AG04450 (cell line): Measurements from ENCODE around the gene DDAH1. TPM values are rescaled to one million over a fixed set of nuclear protein-coding genes. Genes with fewer than 3 reads are reported as not detected.

Experiments used
- CTCF ChIA-PET: fragments of 300-600, 350-600 bp; formaldehyde crosslinking; extraction: SDS; loops from one replicate; lab custom pipeline; 2022; ENCODE audit warnings: antibody characterized with exemption, inconsistent platforms; lab: Charles Lee
- POLR2A ChIA-PET: fragments of 350-600 bp; formaldehyde crosslinking; extraction: SDS; loops from one replicate; lab custom pipeline; 2021; ENCODE audit warnings: antibody characterized with exemption, inconsistent platforms; lab: Yijun Ruan, JAX
- DNase-seq: peaks from one replicate; pipeline ENCODE4 v3.0.0-alpha.2; 2011; ENCODE audit warnings: low read depth, low spot score
- H3K27ac ChIP-seq: one replicate; pipeline ENCODE4 v1.5.1; 2012; ENCODE audit warnings: low read depth, low read length, control low read depth
- H3K27me3 ChIP-seq: one replicate; pipeline ENCODE4 v1.6.0; 2012; ENCODE audit warnings: low read length; ENCODE audit not compliant: control insufficient read depth, insufficient read depth
- H3K4me3 ChIP-seq: 2 replicates; pipeline ENCODE4 v1.5.1; 2011; ENCODE audit warnings: mild to moderate bottlenecking, low read depth, low read length, control low read depth
- H3K9me3 ChIP-seq: 2 replicates; pipeline ENCODE4 v1.5.1; 2012; ENCODE audit warnings: low read length; ENCODE audit not compliant: control insufficient read depth, insufficient read depth
- polyA plus RNA-seq: library from polyadenylated mRNA; depleted of rRNA; stranded (reverse); fragments of >200 nt; gene quantifications from 2 replicates; pipeline ENCODE4 v1.2.3, GENCODE V29; 2011
- TF ChIP-seq, protein P1 (sequence below): IDR thresholded peaks from 2 replicates; pipeline ENCODE4 v1.5.1; 2011; ENCODE audit warnings: low read depth, low read length, control low read depth, inconsistent platforms

The DDAH1 gene
- polyA plus RNA-seq, 1 experiment, result 102 TPM

DNA sequence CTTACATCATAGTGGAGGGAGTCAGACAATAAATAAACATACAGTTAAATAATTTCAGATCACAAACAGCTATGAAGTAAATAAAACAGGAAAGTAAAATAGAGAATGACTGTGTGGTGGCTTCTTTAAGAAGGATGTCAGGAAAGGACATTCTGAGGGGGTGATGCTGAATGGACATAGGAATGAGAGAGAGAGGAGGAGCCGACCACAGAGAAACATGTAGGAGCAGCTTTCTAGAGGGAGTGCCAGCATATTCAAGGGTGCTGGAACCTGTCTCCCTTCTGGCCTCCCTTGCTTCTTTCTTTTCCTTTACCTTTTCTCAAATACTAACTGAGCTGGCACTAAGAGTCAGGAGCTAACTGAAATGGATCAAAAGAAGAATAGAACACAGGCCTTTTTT, 168.0 kb downstream of the DDAH1 start:
- POLR2A ChIA-PET, result interaction anchor here (1.5 to 1.8 kb wide), 2 partner anchors 7 to 20 kb away, joined by 3 to 11 read pairs; partner anchors contain the start of gene BCL10
- peak overlapping the region; percentile 57 for H3K27ac ChIP-seq

DNA sequence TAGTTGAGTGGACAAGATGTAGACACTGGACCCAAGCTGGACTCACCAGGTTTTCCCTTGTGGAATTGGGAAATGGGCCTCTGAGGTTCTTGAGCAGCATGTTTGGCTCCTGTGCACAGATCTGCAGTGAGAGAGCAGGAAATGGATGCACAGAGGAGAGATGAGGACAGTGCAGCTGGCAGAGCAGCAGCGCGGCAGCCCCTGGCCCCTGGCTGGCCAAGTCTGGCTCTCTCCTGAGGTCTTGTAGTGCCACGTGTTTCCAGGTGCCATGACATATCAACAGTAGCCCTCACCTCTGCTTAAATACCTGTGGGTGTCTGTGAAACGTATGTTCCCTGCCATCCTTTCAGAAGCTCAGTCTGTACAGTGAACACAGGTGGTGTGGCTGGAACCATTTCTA, 169.3 kb downstream of the DDAH1 start:
- no peak for DNase-seq
- TF ChIP-seq, protein P1, sequence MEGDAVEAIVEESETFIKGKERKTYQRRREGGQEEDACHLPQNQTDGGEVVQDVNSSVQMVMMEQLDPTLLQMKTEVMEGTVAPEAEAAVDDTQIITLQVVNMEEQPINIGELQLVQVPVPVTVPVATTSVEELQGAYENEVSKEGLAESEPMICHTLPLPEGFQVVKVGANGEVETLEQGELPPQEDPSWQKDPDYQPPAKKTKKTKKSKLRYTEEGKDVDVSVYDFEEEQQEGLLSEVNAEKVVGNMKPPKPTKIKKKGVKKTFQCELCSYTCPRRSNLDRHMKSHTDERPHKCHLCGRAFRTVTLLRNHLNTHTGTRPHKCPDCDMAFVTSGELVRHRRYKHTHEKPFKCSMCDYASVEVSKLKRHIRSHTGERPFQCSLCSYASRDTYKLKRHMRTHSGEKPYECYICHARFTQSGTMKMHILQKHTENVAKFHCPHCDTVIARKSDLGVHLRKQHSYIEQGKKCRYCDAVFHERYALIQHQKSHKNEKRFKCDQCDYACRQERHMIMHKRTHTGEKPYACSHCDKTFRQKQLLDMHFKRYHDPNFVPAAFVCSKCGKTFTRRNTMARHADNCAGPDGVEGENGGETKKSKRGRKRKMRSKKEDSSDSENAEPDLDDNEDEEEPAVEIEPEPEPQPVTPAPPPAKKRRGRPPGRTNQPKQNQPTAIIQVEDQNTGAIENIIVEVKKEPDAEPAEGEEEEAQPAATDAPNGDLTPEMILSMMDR, result no peak
- H3K4me3 ChIP-seq, result no peak overlapping the region
- no peaks in the 10 kb centered on the region for H3K9me3 ChIP-seq
- H3K27me3 ChIP-seq, result no peaks in the 10 kb centered on the region
- ChIA-PET CTCF (interaction anchor here (1.0 to 2.3 kb wide), 4 partner anchors 12 to 397 kb away, joined by 3 to 8 read pairs (median 4); partner anchors contain the start of gene C1orf52), POLR2A (no interaction called here)
- H3K27ac ChIP-seq, result no peak overlapping the region

More for the DNA sequence above, 168.0 kb downstream of the DDAH1 start:
- DNase-seq, result no peak
- TF ChIP-seq, protein P1, result no peak
- CTCF ChIA-PET, result interaction anchor here (0.9 to 3.1 kb wide), 7 partner anchors 11 to 396 kb away, joined by 3 to 12 read pairs (median 6); partner anchors contain the start of gene C1orf52
- no peaks in the 10 kb centered on the region for H3K9me3 ChIP-seq
- H3K27me3 ChIP-seq, result no peaks in the 10 kb centered on the region
- no peak overlapping the region for H3K4me3 ChIP-seq

DNA sequence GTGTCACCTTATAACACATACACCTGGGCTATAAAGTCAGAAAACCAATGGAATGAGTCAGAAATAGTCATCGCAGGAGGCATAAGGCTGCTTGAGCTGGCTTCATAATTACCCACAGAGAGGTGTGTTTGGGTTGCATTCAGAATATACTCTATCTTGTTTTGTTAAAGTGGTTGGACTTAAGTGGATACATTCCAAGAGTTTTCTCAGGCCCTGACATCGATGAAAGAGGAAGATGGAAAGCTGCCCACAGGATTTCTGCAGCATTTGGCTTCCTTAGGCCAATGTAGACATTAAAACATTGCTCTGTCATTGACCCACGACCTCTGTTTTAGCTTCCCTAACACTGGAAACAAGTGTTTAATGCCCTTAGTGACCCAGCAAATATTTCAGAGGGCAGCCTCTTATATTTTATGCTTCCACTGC, 169.9 kb downstream of the DDAH1 start:
- DNase-seq, result no peak
- Histone ChIP-seq H3K4me3 (no peak overlapping the region), H3K9me3 (no peaks in the 10 kb centered on the region), H3K27me3 (no peaks in the 10 kb centered on the region), H3K27ac (no peak overlapping the region)
- CTCF ChIA-PET, result interaction anchor here (1.0 to 2.3 kb wide), 4 partner anchors 13 to 398 kb away, joined by 3 to 8 read pairs (median 4); partner anchors contain the start of gene C1orf52
- TF ChIP-seq, protein P1, result no peak
- POLR2A ChIA-PET, result no interaction called here

DNA sequence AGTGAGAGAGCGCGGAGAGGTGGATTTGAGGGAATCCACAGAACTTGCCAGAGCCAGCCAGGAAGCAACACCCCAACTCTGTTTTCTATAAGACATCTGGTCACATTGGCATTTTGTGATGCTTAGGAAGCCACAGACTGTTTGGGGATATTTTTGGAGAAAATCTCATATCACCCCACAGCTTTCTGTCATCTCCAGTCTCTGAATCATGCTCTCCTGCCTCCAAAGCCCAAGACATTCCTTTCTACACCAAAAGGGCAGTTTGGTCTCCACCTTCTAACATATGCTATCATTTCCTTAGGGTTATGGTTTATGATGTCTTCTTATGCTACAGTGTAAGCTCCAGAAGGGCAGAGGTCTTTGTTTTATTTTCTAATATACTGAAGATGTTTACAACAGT, 174.1 kb downstream of the DDAH1 start:
- no peak overlapping the region for H3K4me3 ChIP-seq
- no peak for DNase-seq
- H3K27ac ChIP-seq, result no peak overlapping the region
- H3K9me3 ChIP-seq, result no peaks in the 10 kb centered on the region
- ChIA-PET CTCF (no interaction called here), POLR2A (no interaction called here)
- no peaks in the 10 kb centered on the region for H3K27me3 ChIP-seq
- TF ChIP-seq, protein P1, result no peak

DNA sequence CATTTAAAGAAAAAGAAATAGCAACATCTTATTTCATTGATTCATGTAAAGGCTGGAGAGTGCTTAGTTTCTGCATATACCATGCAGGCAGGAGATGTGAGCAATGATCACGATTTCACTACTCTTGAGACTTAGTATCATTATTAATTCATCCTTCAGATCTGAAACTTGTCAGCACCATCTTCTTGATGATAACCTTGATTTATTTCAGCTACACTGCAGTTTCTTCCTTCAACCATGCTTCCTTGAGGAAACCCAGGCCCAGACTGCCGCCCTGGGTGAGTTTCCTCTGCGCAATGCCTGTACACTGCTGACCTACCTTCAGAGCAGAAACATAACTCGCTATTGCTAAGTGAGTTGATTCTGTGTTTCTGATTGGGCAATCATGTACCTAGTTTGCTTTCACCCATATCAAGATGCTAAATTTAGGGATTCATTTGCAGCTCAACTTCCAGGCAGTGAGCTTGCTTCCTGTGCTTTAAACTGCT, 175.1 kb downstream of the DDAH1 start:
- ChIA-PET CTCF (no interaction called here), POLR2A (interaction anchor here (0.6 kb wide), 1 partner anchor 8 kb away, joined by 3 read pairs; no protein-coding TSS in a partner anchor)
- no peak overlapping the region for H3K27ac ChIP-seq
- no peaks in the 10 kb centered on the region for H3K27me3 ChIP-seq
- no peak overlapping the region for H3K4me3 ChIP-seq
- H3K9me3 ChIP-seq, result peaks cover 3% of the 10 kb centered on the region; the same call in 1 of the 2 replicates
- TF ChIP-seq, protein P1, result no peak
- DNase-seq, result no peak
